SK-MEL-5 (cell line): ENCODE results near the gene PCSK5. TPM values are rescaled to one million over a fixed set of nuclear protein-coding genes. Genes with fewer than 3 reads are reported as not detected.

Experiments
- DNase-seq: peaks from one replicate; pipeline ENCODE4 v3.0.0-alpha.2; 2016; ENCODE audit warnings: low read depth, low spot score
- in situ Hi-C: cut with HindIII; loops from 2 replicates; pipeline ENCODE4 v1.10.0; 2016; ENCODE audit warnings: low sequenced_read_pairs, high pct_unique_total_duplicates, low pct_unique_long_range_greater_than_20kb
- total RNA-seq: library from RNA; depleted of rRNA; stranded (reverse); fragments of >200 nt; shearing (Covaris generic); gene quantifications from 2 replicates; pipeline ENCODE4 v1.2.3, GENCODE V29; 2014

Gene PCSK5
- total RNA-seq, 1 experiment from 2014 or later: 0.08 TPM

DNA sequence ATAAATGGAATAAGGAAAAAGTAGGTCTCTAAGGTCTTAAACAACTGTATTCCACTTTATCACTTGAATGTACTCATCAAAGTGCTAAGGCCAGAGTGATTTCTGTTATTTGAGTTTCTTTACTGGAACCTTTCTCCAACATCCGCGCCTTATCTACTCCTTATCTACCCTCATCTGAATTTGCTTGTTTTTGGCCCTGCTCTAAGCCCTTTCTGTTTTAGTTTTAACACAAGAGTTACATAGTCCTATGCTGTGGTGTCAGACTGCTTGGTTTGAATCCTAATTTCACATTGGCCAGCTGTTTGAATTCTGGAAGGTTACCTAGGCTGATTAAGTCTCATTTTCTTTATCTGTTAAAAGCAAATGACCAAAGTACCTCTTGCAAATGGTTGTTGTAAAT is 128.3 kb downstream of the PCSK5 start:
- DNase-seq: no peak
- in situ Hi-C loops: no loop called here

DNA sequence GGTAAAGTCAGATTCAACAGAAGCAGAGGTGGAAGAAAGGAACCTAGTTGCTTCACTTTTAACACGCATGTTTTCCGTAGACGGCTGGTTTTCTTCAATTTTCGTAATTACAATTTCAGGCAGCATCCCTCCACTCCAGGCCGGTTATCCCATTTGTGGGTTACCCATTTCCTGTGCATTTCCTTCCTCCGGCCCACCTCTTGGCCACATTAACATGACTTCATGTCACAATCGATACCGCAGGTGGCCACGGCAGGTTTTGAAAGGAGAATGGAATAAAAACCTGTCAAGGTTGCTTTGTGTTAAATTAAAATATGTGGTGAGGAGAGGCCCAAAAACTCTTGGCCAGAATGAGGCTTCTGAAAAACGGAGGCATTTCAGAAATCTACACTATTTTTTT is 130.2 kb downstream of the PCSK5 start:
- DNase-seq: no peak

DNA sequence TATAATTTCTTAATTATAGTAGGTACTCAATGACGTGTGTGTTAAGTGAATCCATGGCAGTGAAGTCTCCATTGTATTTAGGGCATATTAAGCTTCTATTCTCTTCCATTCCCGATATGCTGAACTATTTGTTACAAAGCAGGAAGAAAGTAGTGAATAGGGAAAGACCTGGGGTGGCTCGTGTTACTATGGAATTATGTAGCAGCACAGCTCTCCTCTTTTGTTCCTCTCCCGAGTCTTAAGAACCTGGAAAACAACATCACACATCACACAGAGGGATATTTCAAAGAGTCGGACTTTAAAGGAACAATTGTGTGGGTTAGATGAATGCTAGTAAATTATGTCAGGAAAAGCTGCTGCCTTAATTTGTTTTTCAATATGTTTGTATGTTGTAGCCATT is 131.8 kb downstream of the PCSK5 start:
- in situ Hi-C loops: no loop called here
- no peak for DNase-seq

More for the DNA sequence above, 130.2 kb downstream of the PCSK5 start:
- in situ Hi-C loops: no loop called here

- in situ Hi-C loops: no loop called here
- DNase-seq: no peak
Observed at GRCh38 chr9:76023715-76024195, 133.3 kb downstream of the PCSK5 start.

DNA sequence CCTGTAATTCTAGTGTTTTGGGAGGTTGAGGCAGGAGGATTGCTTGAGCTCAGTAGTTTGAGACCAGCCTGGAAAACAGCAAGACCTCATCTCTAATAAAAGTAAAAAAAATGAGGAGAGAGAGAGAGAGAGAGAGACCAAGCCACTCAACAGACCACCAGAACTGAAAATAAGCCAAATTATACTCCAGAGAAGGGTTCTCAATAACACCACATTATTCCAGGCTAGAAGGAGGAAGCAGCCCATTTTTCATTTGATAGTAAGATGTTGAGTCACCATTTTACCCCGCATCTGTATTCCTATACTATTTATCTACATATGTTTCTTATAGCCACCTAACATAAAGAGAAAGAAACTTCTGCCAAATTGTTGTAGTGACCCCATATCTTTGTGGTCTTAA is 134.8 kb downstream of the PCSK5 start:
- no peak for DNase-seq
- in situ Hi-C loops: no loop called here

DNA sequence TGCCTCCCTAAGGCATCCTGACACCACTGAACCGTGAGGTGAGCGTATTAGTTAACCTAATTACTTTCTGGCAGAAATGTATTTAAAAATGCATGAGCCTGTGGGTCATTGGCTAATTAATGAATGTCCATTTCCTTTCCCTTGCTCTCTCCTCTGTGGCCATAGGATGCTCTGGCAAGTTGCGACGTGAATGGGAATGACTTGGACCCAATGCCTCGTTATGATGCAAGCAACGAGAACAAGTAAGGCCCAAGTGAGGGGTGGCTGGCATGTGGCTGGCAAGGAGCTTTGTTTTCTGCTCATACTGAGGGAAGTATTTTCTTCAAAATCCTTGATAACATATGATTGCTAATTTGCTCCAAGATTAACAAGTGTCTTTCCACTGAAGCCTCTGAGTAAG is 136.3 kb downstream of the PCSK5 start:
- in situ Hi-C loops: no loop called here
- DNase-seq: no peak

GRCh38 chr9:76027416-76027815 is 136.9 kb downstream of the PCSK5 start:
- DNase-seq: no peak
- in situ Hi-C loops: no loop called here

GRCh38 chr9:76027861-76028260 is 137.4 kb downstream of the PCSK5 start:
- DNase-seq: no peak
- in situ Hi-C loops: no loop called here

- DNase-seq: no peak
- in situ Hi-C loops: no loop called here
Observed at GRCh38 chr9:76032038-76032796, 141.7 kb downstream of the PCSK5 start.

DNA sequence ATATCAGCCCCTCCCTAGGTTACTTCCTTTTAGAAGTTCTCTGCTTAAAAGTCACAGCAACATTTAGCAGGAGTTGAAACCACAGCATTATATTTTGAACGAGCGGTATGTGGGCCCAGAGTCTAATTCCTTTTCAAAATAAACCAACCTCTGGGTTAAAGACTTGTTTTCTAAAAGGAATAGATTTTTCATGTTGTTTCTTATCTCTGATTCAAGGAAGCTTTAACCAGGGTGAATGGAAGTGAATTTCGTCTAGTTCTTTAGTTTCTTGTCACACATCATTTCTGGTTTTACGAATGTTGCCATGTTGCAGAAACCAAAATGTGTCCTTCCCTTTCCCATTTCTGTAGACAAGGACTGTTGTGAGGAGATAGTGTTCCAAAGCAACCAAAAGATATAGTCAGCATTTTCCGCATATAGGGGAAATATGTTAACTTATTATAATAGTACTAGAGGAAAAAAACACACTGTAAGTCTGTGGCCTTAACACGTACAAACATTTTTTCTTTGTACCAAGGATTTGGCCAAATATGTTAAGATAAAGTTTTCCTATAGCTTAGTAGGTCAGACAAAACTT is 142.4 kb downstream of the PCSK5 start:
- DNase-seq: no peak
- in situ Hi-C loops: no loop called here

GRCh38 chr9:76034049-76034448 is 143.6 kb downstream of the PCSK5 start:
- no peak for DNase-seq
- in situ Hi-C loops: no loop called here

GRCh38 chr9:76036762-76037161 is 146.3 kb downstream of the PCSK5 start:
- in situ Hi-C loops: no loop called here
- DNase-seq: no peak

GRCh38 chr9:76037587-76038225 is 147.2 kb downstream of the PCSK5 start:
- in situ Hi-C loops: no loop called here
- DNase-seq: no peak

DNA sequence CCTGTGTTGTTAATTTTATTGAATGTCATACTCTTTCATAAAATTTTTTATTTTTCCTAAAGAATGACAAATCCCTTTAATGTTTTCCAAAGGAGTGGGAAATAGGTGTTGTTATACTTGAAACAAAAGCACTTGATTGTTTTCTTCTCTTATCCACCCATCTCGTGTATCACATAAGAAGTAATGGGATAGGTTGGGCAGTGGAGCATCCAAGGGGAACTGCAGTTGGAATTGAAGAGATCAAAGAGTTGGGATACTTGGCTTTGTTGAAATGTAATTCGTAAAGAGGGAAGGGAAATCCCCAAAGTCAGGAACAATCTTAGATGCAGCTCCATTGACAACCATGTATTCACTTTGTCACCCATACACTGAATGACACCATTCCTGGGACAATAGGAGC is 148.0 kb downstream of the PCSK5 start:
- in situ Hi-C loops: no loop called here
- DNase-seq: no peak

GRCh38 chr9:76044266-76044819 is 153.9 kb downstream of the PCSK5 start:
- DNase-seq: no peak
- in situ Hi-C loops: no loop called here

DNA sequence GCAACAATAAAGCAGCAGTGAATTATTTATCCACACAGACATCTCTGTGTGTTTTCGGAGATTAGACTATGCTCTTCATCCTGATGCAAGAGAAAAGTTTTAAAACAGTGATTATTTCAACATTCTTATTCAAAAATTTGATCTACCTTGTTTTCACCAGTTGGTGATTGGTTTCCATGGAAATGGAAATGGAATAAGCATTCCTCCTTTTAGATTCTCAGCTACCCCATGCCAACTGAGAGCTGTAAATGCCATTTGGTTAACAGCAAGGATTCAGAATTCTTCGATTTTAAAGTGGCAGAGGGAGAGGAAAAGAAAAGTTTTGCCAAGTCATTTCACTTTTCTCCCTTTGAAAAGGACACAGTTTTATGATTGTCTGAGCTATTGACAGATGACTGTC is 154.7 kb downstream of the PCSK5 start:
- in situ Hi-C loops: no loop called here
- DNase-seq: no peak

- in situ Hi-C loops: no loop called here
- DNase-seq: no peak
Observed at GRCh38 chr9:76049341-76049740, 158.9 kb downstream of the PCSK5 start.

GRCh38 chr9:76067696-76068095 is 177.2 kb downstream of the PCSK5 start:
- in situ Hi-C loops: no loop called here
- DNase-seq: no peak

DNA sequence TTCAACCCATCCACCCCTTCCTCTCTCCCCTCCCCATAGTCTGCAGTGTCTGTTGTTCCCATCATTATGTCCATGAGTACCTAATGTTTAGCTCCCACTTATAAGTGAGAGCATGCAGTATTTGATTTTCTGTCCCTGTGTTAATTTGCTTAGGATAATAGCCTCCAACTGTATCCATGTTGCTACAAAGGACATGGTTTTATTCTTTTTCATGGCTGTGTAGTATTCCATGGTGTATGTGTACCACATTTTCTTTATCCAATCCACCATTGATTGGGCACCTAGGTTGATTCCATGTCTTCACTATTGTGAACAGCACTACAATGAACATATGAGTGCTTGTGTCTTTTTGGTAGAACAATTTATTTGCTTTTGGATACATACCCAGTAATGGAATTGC is 187.1 kb downstream of the PCSK5 start:
- in situ Hi-C loops: no loop called here
- DNase-seq: no peak
